Duodenal mucosa (tissue), 2 donors: ENCODE results near the gene CMTM3.
"Not testable (repeated sequence)": the region's sequence is repeated elsewhere in the genome, so short reads cannot be mapped to it uniquely, and the experiment has no call there.

Source experiments
- H3K27ac ChIP-seq: one replicate; pipeline ENCODE4 v1.7.0; 2013; ENCODE audit warnings: low read depth, low read length
- H3K27me3 ChIP-seq, 2 donors: one replicate each; pipeline ENCODE4 v1.7.0; 2013; ENCODE audit warnings: low read length in 2 of 2, control low read depth in 1 of 2; ENCODE audit not compliant: insufficient read depth in 2 of 2, control insufficient read depth in 1 of 2
- H3K36me3 ChIP-seq, 2 donors: one replicate each; pipeline ENCODE4 v1.7.0; 2013; ENCODE audit warnings: low read length in 2 of 2, control low read depth in 1 of 2; ENCODE audit not compliant: insufficient read depth in 2 of 2, control insufficient read depth in 1 of 2
- H3K4me1 ChIP-seq, 2 donors: one replicate each; pipeline ENCODE4 v1.7.0; 2013; ENCODE audit warnings: low read length in 2 of 2, control low read depth in 1 of 2; ENCODE audit not compliant: insufficient read depth in 2 of 2, control insufficient read depth in 1 of 2
- H3K4me3 ChIP-seq, 2 donors: one replicate each; pipeline ENCODE4 v1.7.0; 2013; ENCODE audit warnings: low read length in 2 of 2, low read depth in 1 of 2
- H3K9ac ChIP-seq, 2 donors: one replicate each; pipeline ENCODE4 v1.7.0; 2013; ENCODE audit warnings: low read length in 2 of 2, low read depth in 1 of 2
- H3K9me3 ChIP-seq, 2 donors: one replicate each; pipeline ENCODE4 v1.7.0; 2013; ENCODE audit warnings: low read length in 2 of 2, control low read depth in 1 of 2; ENCODE audit not compliant: control insufficient read depth in 1 of 2

The CMTM3 gene, protein sequence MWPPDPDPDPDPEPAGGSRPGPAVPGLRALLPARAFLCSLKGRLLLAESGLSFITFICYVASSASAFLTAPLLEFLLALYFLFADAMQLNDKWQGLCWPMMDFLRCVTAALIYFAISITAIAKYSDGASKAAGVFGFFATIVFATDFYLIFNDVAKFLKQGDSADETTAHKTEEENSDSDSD

DNA sequence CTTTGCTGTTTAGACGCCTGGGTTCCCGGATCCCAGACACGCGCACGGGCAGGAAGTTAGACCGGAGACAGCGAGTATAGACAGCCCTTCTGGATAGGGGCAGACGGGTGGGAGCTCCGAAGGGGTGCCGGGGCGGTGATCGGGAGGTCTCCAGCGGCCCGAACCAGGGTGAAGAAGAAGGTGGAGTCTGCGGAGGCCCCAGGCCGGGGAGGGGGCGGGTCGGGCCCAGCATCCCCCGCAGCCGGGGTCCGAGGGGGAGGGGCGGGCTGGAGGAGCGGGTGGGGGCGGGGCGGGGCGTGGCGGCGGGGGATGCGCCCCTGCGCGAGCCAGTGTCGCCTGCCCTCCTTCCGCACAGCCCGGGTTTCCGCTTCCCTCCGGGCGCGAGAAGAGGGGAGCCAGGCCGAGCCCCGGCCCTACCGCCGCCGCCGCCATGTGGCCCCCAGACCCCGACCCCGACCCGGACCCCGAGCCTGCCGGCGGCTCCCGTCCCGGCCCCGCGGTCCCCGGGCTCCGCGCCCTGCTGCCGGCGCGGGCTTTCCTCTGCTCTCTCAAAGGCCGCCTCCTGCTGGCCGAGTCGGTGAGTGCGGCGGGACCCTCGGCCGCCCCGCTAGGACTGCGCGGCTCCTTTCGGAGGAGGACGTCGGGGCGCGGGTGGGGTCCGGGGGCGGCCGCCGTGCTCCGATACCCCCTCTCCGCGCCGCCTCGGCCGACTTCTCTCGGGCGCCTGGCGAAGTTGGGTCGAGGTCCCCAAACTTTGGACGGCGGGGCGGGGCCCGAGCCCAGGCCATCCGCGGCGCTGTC, at the start of gene CMTM3:
CMTM3 (plus strand) TSS at position 329 of the 801 bp plus-strand sequence; CDS start at position 431, 102 bp downstream.
- Histone ChIP-seq H3K27ac (peak within 1 kb of the TSS; percentile 20), H3K9me3 (no peaks in the 10 kb centered on the region), H3K4me3 (peak within 1 kb of the TSS; percentile 63 to 73), H3K27me3 (peaks cover 0 to 4% of the 10 kb centered on the region in 2 donors), H3K4me1 (peaks cover 5 to 30% of the 10 kb centered on the region in 2 donors), H3K9ac (peak within 1 kb of the TSS; percentile 39 to 43), H3K36me3 (peaks cover 0 to 10% of the 10 kb centered on the region in 2 donors)

DNA sequence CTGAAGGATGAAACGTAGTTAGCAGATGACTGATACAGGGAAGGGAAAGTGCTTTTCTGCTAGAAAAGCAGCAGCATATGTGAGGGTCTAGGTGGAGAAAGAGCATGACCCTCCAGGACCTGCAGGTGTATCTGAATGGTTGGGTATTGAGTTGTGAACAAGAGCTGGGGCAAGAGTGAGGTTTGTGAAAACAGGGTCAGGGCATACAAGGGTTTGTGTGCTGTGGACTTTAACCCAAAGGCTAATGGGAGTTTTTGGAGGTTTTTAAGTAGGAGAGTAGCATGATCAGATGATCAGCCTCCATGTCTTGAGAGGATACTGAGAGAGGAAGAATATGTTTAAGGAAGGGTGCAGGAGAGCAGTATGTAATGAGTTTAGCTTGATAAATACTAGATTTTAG, 44.4 kb upstream of the CMTM3 start:
- Histone ChIP-seq H3K9ac (no peak overlapping the region), H3K36me3 (peaks cover 12 to 30% of the 10 kb centered on the region in 2 donors), H3K4me1 (no peaks in the 10 kb centered on the region), H3K27me3 (no peaks in the 10 kb centered on the region), H3K4me3 (no peak overlapping the region), H3K9me3 (no peaks in the 10 kb centered on the region), H3K27ac (no peak overlapping the region)

DNA sequence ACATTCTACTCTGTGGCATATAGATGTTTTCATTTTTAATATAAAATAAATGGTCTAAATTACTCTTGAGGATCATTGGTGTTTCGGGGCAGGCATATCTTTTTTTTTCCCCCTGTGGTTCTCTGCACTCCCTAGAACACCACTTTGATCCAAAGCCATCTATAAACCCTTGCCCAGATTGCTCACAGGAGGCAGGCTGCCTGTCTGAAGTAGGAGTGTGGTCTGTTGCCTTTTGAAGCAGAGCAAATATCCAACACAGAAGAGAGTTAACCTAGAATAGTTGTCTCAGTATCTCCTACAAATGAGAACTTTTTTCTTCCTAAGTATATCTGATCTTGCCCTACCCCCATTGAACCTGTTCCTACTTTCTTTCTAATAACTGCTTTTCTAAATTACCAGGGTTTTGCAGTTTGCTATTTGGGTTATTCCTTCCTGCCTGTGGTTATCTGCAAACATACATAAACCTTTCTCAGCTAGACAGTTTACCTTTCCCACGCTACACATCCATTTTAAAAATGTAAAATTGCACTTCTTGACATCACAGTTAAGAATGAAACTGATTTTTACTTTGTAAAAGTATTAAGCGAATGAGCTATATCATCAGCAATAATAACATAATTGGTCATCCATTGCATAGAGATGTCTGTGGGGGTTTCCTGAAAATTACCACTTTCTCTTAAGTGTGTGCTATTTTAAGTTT, 43.0 kb upstream of the CMTM3 start:
- no peak overlapping the region for H3K27ac ChIP-seq
- H3K27me3 ChIP-seq, result no peaks in the 10 kb centered on the region
- H3K4me1 ChIP-seq, result no peaks in the 10 kb centered on the region
- no peak overlapping the region for H3K4me3 ChIP-seq
- no peaks in the 10 kb centered on the region for H3K9me3 ChIP-seq
- H3K36me3 ChIP-seq, result peaks cover 12 to 40% of the 10 kb centered on the region in 2 donors
- no peak overlapping the region for H3K9ac ChIP-seq

DNA sequence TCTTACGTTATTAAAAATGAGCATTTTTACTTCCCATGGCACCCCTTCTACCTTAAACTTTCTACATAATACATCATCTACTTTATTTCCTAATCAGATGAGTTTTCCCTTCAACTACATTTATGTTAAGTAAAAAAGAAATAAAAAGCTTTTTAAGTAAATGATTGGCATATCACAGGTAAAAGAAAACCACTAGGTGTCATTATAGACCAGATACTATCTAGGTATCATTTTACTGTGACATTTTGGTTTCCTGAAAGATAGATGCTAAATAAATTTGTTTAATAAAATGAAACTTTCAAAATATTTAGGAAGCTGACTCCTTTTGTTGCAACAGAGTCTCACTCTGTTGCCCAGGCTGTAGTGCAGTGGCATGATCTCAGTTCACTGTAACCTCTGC, 42.1 kb upstream of the CMTM3 start:
- H3K4me1 ChIP-seq, result no peaks in the 10 kb centered on the region
- H3K9ac ChIP-seq, result no peak overlapping the region
- H3K36me3 ChIP-seq, result peaks cover 11 to 44% of the 10 kb centered on the region in 2 donors
- H3K4me3 ChIP-seq, result no peak overlapping the region
- H3K9me3 ChIP-seq, result no peaks in the 10 kb centered on the region
- H3K27me3 ChIP-seq, result no peaks in the 10 kb centered on the region
- H3K27ac ChIP-seq, result no peak overlapping the region

DNA sequence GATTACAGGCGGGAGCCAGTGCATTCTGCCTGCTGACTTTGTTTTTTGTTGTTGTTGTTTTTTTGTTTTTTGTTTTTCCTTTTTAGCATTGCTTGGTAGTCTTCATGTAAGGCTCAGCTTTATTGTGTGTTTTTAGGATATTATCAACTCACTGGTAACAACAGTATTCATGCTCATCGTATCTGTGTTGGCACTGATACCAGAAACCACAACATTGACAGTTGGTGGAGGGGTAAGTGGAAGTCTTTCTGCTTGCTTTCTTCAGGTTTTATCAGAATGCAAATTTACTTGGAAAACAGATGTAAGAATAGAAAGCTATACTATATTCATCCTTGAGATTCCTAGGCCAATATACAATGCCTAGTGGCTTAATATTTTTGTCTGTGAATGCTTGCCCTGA, 41.5 kb upstream of the CMTM3 start:
- Histone ChIP-seq H3K4me3 (no peak overlapping the region), H3K9ac (no peak overlapping the region), H3K27ac (no peak overlapping the region), H3K36me3 (peaks cover 7 to 44% of the 10 kb centered on the region in 2 donors), H3K4me1 (no peaks in the 10 kb centered on the region), H3K9me3 (no peaks in the 10 kb centered on the region), H3K27me3 (no peaks in the 10 kb centered on the region)

DNA sequence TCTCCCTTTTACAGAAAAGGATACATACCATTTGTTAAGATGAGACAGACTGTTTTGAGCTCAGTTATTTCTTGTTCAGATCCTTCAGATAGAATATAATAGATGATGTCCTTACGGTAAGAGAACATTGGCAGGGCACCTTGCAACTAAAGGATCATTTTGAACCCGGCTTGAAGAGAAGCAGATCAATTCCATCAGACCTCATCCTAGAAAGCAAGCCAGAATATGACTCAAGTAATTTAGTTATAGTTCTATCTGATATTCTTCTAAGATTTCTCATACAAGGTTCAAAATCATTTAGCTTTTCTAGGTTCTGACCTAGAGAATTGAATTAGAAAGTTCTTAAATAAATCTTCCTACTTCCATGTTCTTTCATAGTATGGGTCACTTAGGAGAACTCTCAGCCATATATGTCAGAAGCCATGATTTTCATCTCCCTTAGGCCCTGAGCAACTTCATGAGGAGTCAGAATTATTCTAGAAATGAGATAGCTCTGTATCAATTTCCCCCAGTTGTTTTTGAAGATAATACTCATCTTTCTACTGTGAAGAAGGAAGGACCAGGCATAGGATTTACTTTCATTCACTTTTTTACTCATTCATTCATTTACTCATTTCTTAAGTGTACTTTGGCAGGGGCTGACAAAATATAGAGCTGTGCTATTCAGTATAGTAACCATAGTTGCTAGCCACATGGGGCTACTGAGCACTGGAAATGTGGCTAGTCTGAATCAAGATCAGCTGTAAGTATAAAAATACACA, 40.8 kb upstream of the CMTM3 start:
- Histone ChIP-seq H3K27ac (no peak overlapping the region), H3K36me3 (peaks cover 3 to 38% of the 10 kb centered on the region in 2 donors), H3K27me3 (no peaks in the 10 kb centered on the region), H3K4me1 (no peaks in the 10 kb centered on the region), H3K4me3 (no peak overlapping the region), H3K9ac (no peak overlapping the region), H3K9me3 (no peaks in the 10 kb centered on the region)

DNA sequence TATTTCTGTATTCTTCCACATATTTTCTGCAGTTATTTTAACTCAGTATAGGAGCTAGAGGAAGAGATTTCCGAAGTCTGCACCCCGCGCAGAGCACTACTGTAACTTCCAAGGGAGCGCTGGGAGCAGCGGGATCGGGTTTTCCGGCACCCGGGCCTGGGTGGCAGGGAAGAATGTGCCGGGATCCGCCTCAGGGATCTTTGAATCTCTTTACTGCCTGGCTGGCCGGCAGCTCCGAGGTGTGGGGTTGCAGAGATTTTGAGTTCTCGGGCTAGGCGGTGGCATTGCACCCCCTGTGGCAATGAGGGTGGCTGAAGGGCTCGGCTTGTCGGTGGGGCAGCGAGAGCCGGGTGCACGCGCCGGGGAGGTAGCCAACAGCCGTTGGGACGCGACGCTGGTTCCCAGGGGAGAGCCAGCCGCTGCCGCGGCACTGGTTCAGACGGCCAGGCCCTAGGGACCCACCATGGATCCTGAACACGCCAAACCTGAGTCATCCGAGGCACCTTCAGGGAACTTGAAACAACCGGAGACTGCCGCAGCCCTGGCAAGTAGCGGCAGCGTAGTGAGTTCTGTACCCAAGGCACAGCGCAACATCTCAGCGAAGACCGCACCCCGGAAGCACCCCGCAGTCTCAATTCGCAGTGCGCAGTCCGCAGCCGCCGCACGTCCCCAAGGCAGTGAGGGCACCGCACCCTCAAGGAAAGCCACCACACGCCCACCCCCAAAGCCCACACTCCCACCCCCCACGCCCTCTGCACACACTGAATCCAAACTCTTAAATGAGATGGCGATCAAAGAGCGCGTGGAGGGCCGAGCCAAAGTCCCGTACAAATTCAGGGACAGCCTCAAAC, 38.2 kb upstream of the CMTM3 start, which contains the start of gene CMTM1:
CMTM1 (plus strand) TSS at position 389 of the 851 bp plus-strand sequence; CDS start at position 464, 75 bp downstream.
- H3K9ac ChIP-seq, result no peak within 1 kb of the TSS
- peaks cover 0 to 24% of the 10 kb centered on the region in 2 donors for H3K36me3 ChIP-seq
- peaks cover 0 to 13% of the 10 kb centered on the region in 2 donors for H3K4me1 ChIP-seq
- no peak within 1 kb of the TSS for H3K4me3 ChIP-seq
- no peaks in the 10 kb centered on the region for H3K27me3 ChIP-seq
- H3K9me3 ChIP-seq, result no peaks in the 10 kb centered on the region
- no peak within 1 kb of the TSS for H3K27ac ChIP-seq

DNA sequence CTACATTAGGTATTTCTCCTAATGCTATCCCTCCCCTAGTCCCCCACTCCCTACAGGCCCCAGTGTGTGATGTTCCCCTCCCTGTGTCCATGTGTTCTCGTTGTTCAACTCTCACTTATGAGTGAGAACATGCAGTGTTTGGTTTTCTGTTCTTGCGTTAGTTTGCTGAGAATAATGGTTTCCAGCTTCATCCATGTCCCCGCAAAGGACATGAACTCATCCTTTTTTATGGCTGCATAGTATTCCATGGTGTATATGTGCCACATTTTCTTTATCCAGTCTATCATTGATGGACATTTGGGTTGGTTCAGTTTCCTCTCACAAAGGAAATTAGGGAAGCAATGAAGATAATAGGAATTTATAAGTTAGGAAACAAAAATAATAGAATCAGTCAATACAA, 37.2 kb upstream of the CMTM3 start:
- Histone ChIP-seq H3K36me3 (peaks cover 0 to 24% of the 10 kb centered on the region in 2 donors), H3K4me1 (peaks cover 0 to 13% of the 10 kb centered on the region in 2 donors)
- H3K4me3 ChIP-seq, result not testable (repeated sequence)

DNA sequence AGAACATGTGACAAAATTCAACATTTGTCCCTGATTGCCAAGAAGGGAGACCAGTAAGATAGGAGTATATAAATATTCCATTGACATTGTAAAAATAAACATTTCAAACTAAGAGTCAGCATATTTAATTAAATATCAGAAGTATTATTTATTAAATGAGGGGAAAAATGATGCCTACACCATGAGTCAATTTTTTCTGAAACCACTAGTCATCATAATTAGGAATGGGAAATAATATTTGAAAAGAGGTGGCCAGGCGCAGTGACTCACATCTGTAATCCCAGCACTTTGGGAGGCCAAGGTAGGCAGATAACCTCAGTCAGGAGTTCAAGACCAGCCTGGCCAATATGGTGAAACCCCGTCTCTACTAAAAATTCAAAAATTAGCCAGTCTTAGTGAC, 36.1 kb upstream of the CMTM3 start:
- Histone ChIP-seq H3K27me3 (no peaks in the 10 kb centered on the region), H3K9ac (no peak overlapping the region), H3K36me3 (peaks cover 0 to 21% of the 10 kb centered on the region in 2 donors)

More for the DNA sequence above, 37.2 kb upstream of the CMTM3 start:
- not testable (repeated sequence) for H3K9ac ChIP-seq, H3K9me3 ChIP-seq, H3K27ac ChIP-seq, H3K27me3 ChIP-seq

More for the DNA sequence above, 36.1 kb upstream of the CMTM3 start:
- Histone ChIP-seq H3K4me3 (no peak overlapping the region), H3K4me1 (peaks cover 0 to 13% of the 10 kb centered on the region in 2 donors), H3K9me3 (no peaks in the 10 kb centered on the region), H3K27ac (no peak overlapping the region)
